Measurements from ENCODE around the gene MYL7.

The MYL7 gene

GRCh38 chr7:44110719-44111635 is 30.2 kb downstream of the MYL7 start:
- DNase-seq: no peak

GRCh38 chr7:44109991-44110390 is 31.1 kb downstream of the MYL7 start:
- DNase-seq: no peak

- DNase-seq: no peak
Measured at GRCh38 chr7:44108768-44109750, 32.1 kb downstream of the MYL7 start.

GRCh38 chr7:44107961-44108767 is 33.0 kb downstream of the MYL7 start:
- no peak for DNase-seq

GRCh38 chr7:44107116-44107960 is 33.8 kb downstream of the MYL7 start:
- no peak for DNase-seq

- no peak for DNase-seq
Measured at GRCh38 chr7:44106311-44107065, 34.6 kb downstream of the MYL7 start.

GRCh38 chr7:44105832-44106231 is 35.3 kb downstream of the MYL7 start:
- DNase-seq: no peak

- DNase-seq: no peak
Measured at GRCh38 chr7:44104860-44105771, 36.0 kb downstream of the MYL7 start.

- no peak for DNase-seq
Measured at GRCh38 chr7:44103923-44104859, 36.9 kb downstream of the MYL7 start, which contains the start of gene AEBP1. TSS of gene AEBP1 (plus strand) at chr7:44104345. CDS start at chr7:44104666, 321 bp downstream.

- DNase-seq: no peak
Measured at GRCh38 chr7:44103566-44103922, 37.6 kb downstream of the MYL7 start.

- DNase-seq: no peak
Measured at GRCh38 chr7:44102846-44103565, 38.1 kb downstream of the MYL7 start.

GRCh38 chr7:44101966-44102845 is 38.9 kb downstream of the MYL7 start:
- DNase-seq: no peak

- DNase-seq: no peak
Measured at GRCh38 chr7:44101303-44101965, 39.7 kb downstream of the MYL7 start.

- DNase-seq: no peak
Measured at GRCh38 chr7:44100458-44101302, 40.5 kb downstream of the MYL7 start.

- DNase-seq: no peak
Measured at GRCh38 chr7:44099669-44100068, 41.5 kb downstream of the MYL7 start.

Data from cerebellar nuclear complex (tissue), 1 donor.